K562 (cell line): Measurements from ENCODE around the gene FRRS1. TPM values are rescaled to one million over a fixed set of nuclear protein-coding genes. Genes with fewer than 3 reads are reported as not detected.

Experiments
- ATAC-seq: fragments of 200-7000 bp; cut with Tn5 transposase; 3 replicates; pipeline ENCODE4 v1.9.1; 2020; ENCODE audit warnings: moderate library complexity
- BruUV-seq: library from RNA; stranded (reverse); fragments of 400-500 nt; replicated peaks from 2 replicates; lab custom pipeline; 2021; lab: Mats Ljungman, UMichigan
- CTCF ChIA-PET: fragments of 300-600 bp; formaldehyde crosslinking; extraction: SDS; loops from one replicate; lab custom pipeline; 2021; ENCODE audit warnings: low intra/inter-chr PET ratio; lab: Yijun Ruan, JAX
- POLR2A ChIA-PET: fragments of 300-600, 350-650 bp; sonication (Branson Sonifier 250); formaldehyde crosslinking; extraction: SDS; loops from one replicate; lab custom pipeline; 2021; ENCODE audit warnings: antibody characterized with exemption, inconsistent platforms; lab: Yijun Ruan, JAX
- DNase-seq, 4 experiments: peaks; one replicate each; pipeline versions ENCODE4 v3.0.0 to v3.0.0-alpha.2; 2011 to 2018; ENCODE audit warnings: low spot score in 3 of 4, mixed read lengths in 3 of 4; ENCODE audit errors: extremely low read depth in 1 of 4
- FAIRE-seq: peaks from 2 replicates; lab custom pipeline; 2011; peaks lifted over from hg19 to GRCh38; lab: Jason Lieb, UNC
- H2AFZ ChIP-seq: 2 replicates; pipeline ENCODE4 v1.6.0; 2011; ENCODE audit warnings: low read depth, low read length, control low read depth, inconsistent platforms
- H3K27ac ChIP-seq: fragments of 200-600 bp; 3 replicates; pipeline ENCODE4 v1.8.0; 2011; ENCODE audit warnings: low read depth, mild to moderate bottlenecking, control low read depth, inconsistent platforms, low read length, moderate library complexity, mixed read lengths; ENCODE audit errors: extremely low read depth
- H3K27me3 ChIP-seq, 2 experiments: fragments of 300-600 bp in 1 of 2; 2 replicates in 1 of 2; 3 replicates in 1 of 2; pipeline versions ENCODE4 v1.6.0 to v1.8.0; 2011; ENCODE audit warnings: inconsistent platforms in 2 of 2, low read length in 2 of 2, mild to moderate bottlenecking in 1 of 2, mixed read lengths in 1 of 2, moderate library complexity in 1 of 2; ENCODE audit not compliant: control insufficient read depth in 2 of 2, insufficient read depth in 2 of 2
- H3K36me3 ChIP-seq: fragments of 300-600 bp; 3 replicates; pipeline ENCODE4 v1.8.0; 2011; ENCODE audit warnings: mild to moderate bottlenecking, low read length, inconsistent platforms; ENCODE audit not compliant: control insufficient read depth, insufficient read depth
- H3K4me1 ChIP-seq, 2 experiments: fragments of 200-600 bp in 1 of 2; replicated peaks in 1 of 2; 2 replicates in 1 of 2; 3 replicates in 1 of 2; pipeline versions ENCODE4 v1.5.1 to v1.8.0; 2011; ENCODE audit warnings: inconsistent platforms in 2 of 2, low read length in 2 of 2, mild to moderate bottlenecking in 1 of 2, mixed read lengths in 1 of 2, moderate library complexity in 1 of 2; ENCODE audit not compliant: control insufficient read depth in 2 of 2, insufficient read depth in 2 of 2
- H3K4me2 ChIP-seq: 2 replicates; pipeline ENCODE4 v1.6.1; 2011; ENCODE audit warnings: low read length, control low read depth, inconsistent platforms, mixed read lengths; ENCODE audit not compliant: insufficient read depth
- H3K4me3 ChIP-seq: fragments of 200-600 bp; sonication (generic), shearing (Covaris generic); 2 replicates; pipeline ENCODE4 v1.5.1; 2016; ENCODE audit warnings: control low read depth, inconsistent platforms
- H3K79me2 ChIP-seq: fragments of 200-600 bp; 3 replicates; pipeline ENCODE4 v1.8.0; 2011; ENCODE audit warnings: low read length, inconsistent platforms; ENCODE audit not compliant: control insufficient read depth, insufficient read depth
- H3K9ac ChIP-seq, 2 experiments: 2 replicates each; pipeline versions ENCODE4 v1.6.0 to v1.6.1; 2011; ENCODE audit warnings: low read depth in 2 of 2, low read length in 2 of 2, control low read depth in 1 of 2, inconsistent platforms in 1 of 2, mild to moderate bottlenecking in 1 of 2, mixed read lengths in 1 of 2; ENCODE audit not compliant: insufficient read depth in 1 of 2
- H3K9me1 ChIP-seq: one replicate; pipeline ENCODE4 v1.6.0; 2011; ENCODE audit warnings: inconsistent platforms, mild to moderate bottlenecking, low read length, moderate library complexity; ENCODE audit not compliant: control insufficient read depth, insufficient read depth
- H3K9me3 ChIP-seq: replicated peaks from 2 replicates; pipeline ENCODE4 v1.5.1; 2011; ENCODE audit warnings: low read depth, low read length, inconsistent platforms; ENCODE audit not compliant: control insufficient read depth, insufficient read depth
- H4K20me1 ChIP-seq: replicated peaks from 2 replicates; pipeline ENCODE4 v1.6.1; 2011; ENCODE audit warnings: low read length, inconsistent platforms, mixed read lengths; ENCODE audit not compliant: control insufficient read depth, insufficient read depth
- CEBPB ChIP-seq: fragments of 450-650 bp; IDR thresholded peaks from 2 replicates; pipeline ENCODE4 v1.6.1; 2016; ENCODE audit warnings: missing genetic modification characterization, missing compliant biosample characterization
- CHCHD3 ChIP-seq: fragments of 250-450 bp; sonication (Bioruptor Pico); IDR thresholded peaks from 2 replicates; pipeline ENCODE4 v2.1.2; 2022; ENCODE audit warnings: mild to moderate bottlenecking
- CXXC5 ChIP-seq: fragments of 250-450 bp; sonication (Bioruptor Pico); IDR thresholded peaks from 2 replicates; pipeline ENCODE4 v1.8.0; 2022; ENCODE audit warnings: inconsistent platforms, mild to moderate bottlenecking, moderate library complexity
- ETV5 ChIP-seq: sonication (generic); formaldehyde crosslinking; IDR thresholded peaks from 2 replicates; pipeline ENCODE4 v1.4.0; 2020; ENCODE audit warnings: low read depth, mild to moderate bottlenecking, missing genetic modification reagents
- FOXP1 ChIP-seq: sonication (generic); formaldehyde crosslinking; IDR thresholded peaks from 2 replicates; pipeline ENCODE4 v1.8.0; 2022; ENCODE audit warnings: mild to moderate bottlenecking, missing genetic modification reagents
- GABPB1 ChIP-seq: sonication (generic); formaldehyde crosslinking; IDR thresholded peaks from 2 replicates; pipeline ENCODE4 v1.8.0; 2022; ENCODE audit warnings: mild to moderate bottlenecking, missing genetic modification reagents
- GATA2 ChIP-seq: sonication (generic); formaldehyde crosslinking; IDR thresholded peaks from 2 replicates; pipeline ENCODE4 v1.4.0; 2020; ENCODE audit warnings: mild to moderate bottlenecking, missing genetic modification reagents
- MEF2D ChIP-seq: conservative IDR thresholded peaks from 2 replicates; pipeline ENCODE4 v1.6.1; 2016; ENCODE audit warnings: low read depth, missing genetic modification characterization, missing compliant biosample characterization
- NR4A1 ChIP-seq, 2 experiments: fragments of 250-450 bp in 1 of 2; fragments of 450-650 bp in 1 of 2; sonication (Bioruptor Pico) in 1 of 2; IDR thresholded peaks; 2 replicates each; pipeline versions ENCODE4 v1.4.0 to v1.6.1; 2016 to 2020; ENCODE audit warnings: mild to moderate bottlenecking in 2 of 2, missing compliant biosample characterization in 1 of 2, missing genetic modification characterization in 1 of 2, moderate library complexity in 1 of 2
- TAF1 ChIP-seq: IDR thresholded peaks from 2 replicates; pipeline ENCODE4 v1.6.1; 2011; ENCODE audit warnings: mild to moderate bottlenecking, low read length, moderate library complexity; ENCODE audit not compliant: insufficient read depth, control insufficient read depth, severe bottlenecking; ENCODE audit errors: extremely low read depth
- TRIM28 ChIP-seq: fragments of 450-650 bp; IDR thresholded peaks from 2 replicates; pipeline ENCODE4 v1.6.1; 2017
- TSC22D4 ChIP-seq: fragments of 450-650 bp; IDR thresholded peaks from 2 replicates; pipeline ENCODE4 v1.6.1; 2016; ENCODE audit warnings: missing genetic modification characterization, missing biosample characterization, control low read depth
- XRCC4 ChIP-seq: IDR thresholded peaks from one replicate; pipeline ENCODE4 v1.6.1; 2011; ENCODE audit not compliant: insufficient read depth, insufficient read length; ENCODE audit errors: extremely low read depth
- ZBTB17 ChIP-seq: fragments of 450-650 bp; formaldehyde crosslinking; IDR thresholded peaks from 2 replicates; pipeline ENCODE4 v1.4.0; 2020; ENCODE audit warnings: mild to moderate bottlenecking
- ZNF124 ChIP-seq: sonication (generic); formaldehyde crosslinking; IDR thresholded peaks from 2 replicates; pipeline ENCODE4 v1.8.1; 2022; ENCODE audit warnings: missing genetic modification reagents
- ZNF445 ChIP-seq: fragments of 250-450 bp; sonication (Bioruptor Pico); IDR thresholded peaks from 2 replicates; pipeline ENCODE4 v1.4.0; 2020; ENCODE audit warnings: low read depth, mild to moderate bottlenecking, moderate library complexity
- ZNF707 ChIP-seq: fragments of 250-450 bp; sonication (Bioruptor Pico); conservative IDR thresholded peaks from 2 replicates; pipeline ENCODE4 v1.8.0; 2022; ENCODE audit warnings: inconsistent platforms, mild to moderate bottlenecking, moderate library complexity
- ZSCAN29 ChIP-seq: fragments of 450-650 bp; IDR thresholded peaks from 2 replicates; pipeline ENCODE4 v1.6.1; 2017
- ZZZ3 ChIP-seq: fragments of 450-650 bp; IDR thresholded peaks from 2 replicates; pipeline ENCODE4 v1.6.1; 2016; ENCODE audit warnings: antibody characterized with exemption, mild to moderate bottlenecking, moderate library complexity
- WGBS: fragments of 100-300 bp; shearing (Covaris generic); methylation state at CpG from one replicate; pipeline ENCODE4 v1.1.6; 2016; ENCODE audit warnings: low coverage, mixed read lengths; ENCODE audit not compliant: insufficient coverage; ENCODE audit errors: missing lambda C conversion rate; 5-methylcytosine and 5-hydroxymethylcytosine counted together
- in situ Hi-C: fragments of 300-500 bp; cut with MboI; formaldehyde crosslinking; loops from 4 replicates; pipeline ENCODE4 v1.15.0; 2018; ENCODE audit warnings: inconsistent platforms, mixed read lengths
- intact Hi-C: fragments of 100-400 bp; cut with micrococcal nuclease; formaldehyde crosslinking; loops from 2 replicates; pipeline ENCODE4 v1.14.2; 2022
- polyA plus RNA-seq, 8 experiments: library from polyadenylated mRNA; depleted of rRNA in 4 of 8; stranded (reverse) in 5 of 8; unstranded in 3 of 8; fragments of >200 nt; fragmentation: Nextera tagmentation in 2 of 8; fragmentation: Illumina TruSeq in 1 of 8; extraction: Ambion mirVana in 2 of 8; extraction: Trizol in 1 of 8; gene quantifications; 2 replicates each; pipeline versions ENCODE4 v1.2.1 to v1.2.3, GENCODE V29; 2011 to 2014; ENCODE audit warnings: inconsistent platforms in 1 of 8, missing spikeins in 1 of 8
- total RNA-seq, 7 experiments: library from RNA; depleted of rRNA in 6 of 7; stranded (reverse); fragments of >200 nt in 6 of 7; fragmentation: Illumina TruSeq in 2 of 7; extraction: Trizol in 2 of 7; gene quantifications; 2 replicates each; pipeline versions ENCODE4 v1.2.1 to v1.2.3, GENCODE V29; 2011 to 2021; ENCODE audit warnings: low replicate concordance in 1 of 7
- TF ChIP-seq, protein P1 (sequence below): fragments of 450-650 bp; formaldehyde crosslinking; IDR thresholded peaks from 2 replicates; pipeline ENCODE4 v1.4.0; 2022; ENCODE audit warnings: missing genetic modification characterization

The FRRS1 gene
- total and polyA plus RNA-seq, 9 of the 15 experiments (the other 6 are each of a cell fraction or from before 2014, with no cell fraction given): 0.87 to 54.0 (median 23.7) TPM

DNA sequence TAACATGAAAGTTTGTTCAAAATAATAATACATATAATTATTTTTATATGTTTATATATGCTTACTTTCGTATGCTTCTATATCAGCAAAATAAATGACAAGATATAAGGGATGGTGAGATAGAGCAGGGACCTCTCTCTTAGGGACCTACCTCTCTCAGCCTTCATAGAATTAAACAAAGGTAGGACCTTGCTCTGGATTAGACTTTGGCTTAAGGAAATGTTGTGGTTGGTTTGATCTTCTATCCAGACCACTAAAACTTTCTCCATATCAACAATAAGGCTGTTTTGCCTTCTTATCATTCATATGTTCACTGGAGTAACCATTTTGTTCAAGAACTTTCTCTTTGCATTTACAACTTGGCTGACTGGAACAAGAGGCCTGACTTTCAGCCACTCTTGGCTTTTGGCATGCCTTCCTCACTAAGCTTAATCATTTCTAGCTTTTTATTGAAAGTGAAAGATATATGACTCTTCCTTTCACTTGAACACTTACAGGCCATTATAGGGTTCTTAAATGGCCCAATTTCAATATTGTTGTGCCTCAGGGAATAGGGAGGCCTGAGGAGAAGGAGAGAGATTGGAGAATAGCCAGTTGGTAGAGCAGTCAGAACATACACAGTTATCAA, 14.4 kb downstream of the FRRS1 start:
- Histone ChIP-seq H3K4me2 (no peak overlapping the region), H3K27ac (no peak overlapping the region; the same call in 2 of the 3 replicates), H3K4me3 (no peak overlapping the region), H3K9me1 (peaks cover 4% of the 10 kb centered on the region), H3K4me1 (peaks cover 4 to 13% of the 10 kb centered on the region in 2 experiments; a peak in 3 of 5 replicates), H3K27me3 (no peaks in the 10 kb centered on the region), H3K9ac (no peak overlapping the region), H2AFZ (no peak overlapping the region), H3K9me3 (no peaks in the 10 kb centered on the region)
- WGBS: 68% methylated on average over 1 of the region's 1 CpG
- no peak for DNase-seq
- BruUV-seq: no TSS peak
- intact Hi-C loops: no loop called here
- TF ChIP-seq NR4A1 (CRISPR knock-in tag; IDR thresholded peaks at IDR 0.05) (no peak), NR4A1 (tag; IDR thresholded peaks at IDR 0.05) (no peak), CHCHD3 (CRISPR knock-in tag) (no peak), GABPB1 (no peak), CXXC5 (CRISPR knock-in tag) (no peak), ZNF707 (CRISPR knock-in tag) (no peak), ZNF124 (no peak), ETV5 (CRISPR knock-in tag) (no peak), TSC22D4 (tag) (no peak), ZNF445 (CRISPR knock-in tag) (no peak), ZBTB17 (CRISPR knock-in tag) (no peak), CEBPB (tag) (no peak), ZSCAN29 (no peak), TRIM28 (no peak), ZZZ3 (no peak), TAF1 (no peak), MEF2D (tag) (no peak), FOXP1 (CRISPR knock-in tag) (no peak), GATA2 (CRISPR knock-in tag) (no peak), XRCC4 (no peak)
- TF ChIP-seq, protein P1, sequence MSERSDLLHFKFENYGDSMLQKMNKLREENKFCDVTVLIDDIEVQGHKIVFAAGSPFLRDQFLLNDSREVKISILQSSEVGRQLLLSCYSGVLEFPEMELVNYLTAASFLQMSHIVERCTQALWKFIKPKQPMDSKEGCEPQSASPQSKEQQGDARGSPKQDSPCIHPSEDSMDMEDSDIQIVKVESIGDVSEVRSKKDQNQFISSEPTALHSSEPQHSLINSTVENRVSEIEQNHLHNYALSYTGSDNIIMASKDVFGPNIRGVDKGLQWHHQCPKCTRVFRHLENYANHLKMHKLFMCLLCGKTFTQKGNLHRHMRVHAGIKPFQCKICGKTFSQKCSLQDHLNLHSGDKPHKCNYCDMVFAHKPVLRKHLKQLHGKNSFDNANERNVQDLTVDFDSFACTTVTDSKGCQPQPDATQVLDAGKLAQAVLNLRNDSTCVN (CRISPR knock-in tag): no peak
- TF ChIP-seq, all 486 proteins: peak for 0
- CTCF ChIA-PET: no interaction called here
- Histone ChIP-seq H4K20me1 (0 out of 2 replicates have a peak, but pooled peaks cover 2% of the 10 kb centered on the region), H3K79me2 (peaks cover 95% of the 10 kb centered on the region), H3K36me3 (peaks cover 17% of the 10 kb centered on the region)
- in situ Hi-C loops: no loop called here
- FAIRE-seq (no peak), ATAC-seq (peak; percentile 37; the same call in 1 of the 3 replicates)
- POLR2A ChIA-PET: interaction anchor here (0.8 kb wide), 1 partner anchor 8 kb away, joined by 4 read pairs; no protein-coding TSS in a partner anchor
